NCI-H510A (cell line): Measurements from ENCODE around the gene EDEM3.
"Not testable (repeated sequence)": the region's sequence is repeated elsewhere in the genome, so short reads cannot be mapped to it uniquely, and the experiment has no call there.

Experiments used
- DNase-seq: peaks from one replicate; lab custom pipeline; 2025; lab: John Stamatoyannopoulos, UW

The EDEM3 gene

GRCh38 chr1:184740344-184740743 lies 14.3 kb downstream of the EDEM3 start:
- DNase-seq: no peak

GRCh38 chr1:184739796-184740195 lies 14.9 kb downstream of the EDEM3 start:
- no peak for DNase-seq

GRCh38 chr1:184739070-184739469 lies 15.6 kb downstream of the EDEM3 start:
- no peak for DNase-seq

- no peak for DNase-seq
Measured at GRCh38 chr1:184734980-184735379, 19.7 kb downstream of the EDEM3 start.

- no peak for DNase-seq
Measured at GRCh38 chr1:184724843-184725242, 29.8 kb downstream of the EDEM3 start.

GRCh38 chr1:184716158-184716557 lies 38.5 kb downstream of the EDEM3 start:
- no peak for DNase-seq

GRCh38 chr1:184709418-184709817 lies 45.2 kb downstream of the EDEM3 start:
- DNase-seq: no peak

GRCh38 chr1:184708084-184708676 lies 46.5 kb downstream of the EDEM3 start:
- no peak for DNase-seq

- no peak for DNase-seq
Measured at GRCh38 chr1:184705271-184705670, 49.4 kb downstream of the EDEM3 start.

- DNase-seq: no peak
Measured at GRCh38 chr1:184701816-184702215, 52.8 kb downstream of the EDEM3 start.

- DNase-seq: no peak
Measured at GRCh38 chr1:184698969-184699368, 55.7 kb downstream of the EDEM3 start.

GRCh38 chr1:184698016-184698415 lies 56.6 kb downstream of the EDEM3 start:
- no peak for DNase-seq

GRCh38 chr1:184696403-184696802 lies 58.3 kb downstream of the EDEM3 start:
- DNase-seq: no peak

- no peak for DNase-seq
Measured at GRCh38 chr1:184695023-184695422, 59.6 kb downstream of the EDEM3 start.

- DNase-seq: no peak
Measured at GRCh38 chr1:184693011-184693410, 61.6 kb downstream of the EDEM3 start.

GRCh38 chr1:184691719-184692324 lies 62.8 kb downstream of the EDEM3 start:
- no peak for DNase-seq

GRCh38 chr1:184686540-184686939 lies 68.1 kb downstream of the EDEM3 start:
- DNase-seq: no peak

GRCh38 chr1:184685116-184685515 lies 69.5 kb downstream of the EDEM3 start:
- no peak for DNase-seq

GRCh38 chr1:184684285-184685074 lies 70.2 kb downstream of the EDEM3 start:
- DNase-seq: no peak

GRCh38 chr1:184682956-184683355 lies 71.7 kb downstream of the EDEM3 start:
- DNase-seq: no peak

GRCh38 chr1:184680611-184681225 lies 73.9 kb downstream of the EDEM3 start:
- not testable (repeated sequence) for DNase-seq

- not testable (repeated sequence) for DNase-seq
Measured at GRCh38 chr1:184679472-184679871, 75.2 kb downstream of the EDEM3 start.

GRCh38 chr1:184677344-184677743 lies 77.3 kb downstream of the EDEM3 start:
- DNase-seq: no peak
